Right lobe of liver (tissue), 4 donors: Measurements from ENCODE around the gene FHL1.

ENCODE experiments used
- POLR2A ChIP-seq: fragments of 450-650 bp; IDR thresholded peaks from one replicate; pipeline ENCODE4 v1.6.1; 2017; ENCODE audit warnings: antibody characterized with exemption, mild to moderate bottlenecking
- TF ChIP-seq, protein P1 (sequence below), 4 donors: fragments of 200-600 bp in 3 of 4; fragments of 450-650 bp in 1 of 4; IDR thresholded peaks; one replicate each; pipeline versions ENCODE4 v1.5.1 to v1.8.0; 2016 to 2022; ENCODE audit warnings: antibody characterized with exemption in 4 of 4, mild to moderate bottlenecking in 2 of 4
- donor health status: DM: no; HTN: no; CAD: no.
- donor health status: DM: no; HTN: no; CAD: no.
- donor health status: DM: no; HTN: yes; CAD: no.

- no peak for TF ChIP-seq POLR2A
- TF ChIP-seq, protein P1, sequence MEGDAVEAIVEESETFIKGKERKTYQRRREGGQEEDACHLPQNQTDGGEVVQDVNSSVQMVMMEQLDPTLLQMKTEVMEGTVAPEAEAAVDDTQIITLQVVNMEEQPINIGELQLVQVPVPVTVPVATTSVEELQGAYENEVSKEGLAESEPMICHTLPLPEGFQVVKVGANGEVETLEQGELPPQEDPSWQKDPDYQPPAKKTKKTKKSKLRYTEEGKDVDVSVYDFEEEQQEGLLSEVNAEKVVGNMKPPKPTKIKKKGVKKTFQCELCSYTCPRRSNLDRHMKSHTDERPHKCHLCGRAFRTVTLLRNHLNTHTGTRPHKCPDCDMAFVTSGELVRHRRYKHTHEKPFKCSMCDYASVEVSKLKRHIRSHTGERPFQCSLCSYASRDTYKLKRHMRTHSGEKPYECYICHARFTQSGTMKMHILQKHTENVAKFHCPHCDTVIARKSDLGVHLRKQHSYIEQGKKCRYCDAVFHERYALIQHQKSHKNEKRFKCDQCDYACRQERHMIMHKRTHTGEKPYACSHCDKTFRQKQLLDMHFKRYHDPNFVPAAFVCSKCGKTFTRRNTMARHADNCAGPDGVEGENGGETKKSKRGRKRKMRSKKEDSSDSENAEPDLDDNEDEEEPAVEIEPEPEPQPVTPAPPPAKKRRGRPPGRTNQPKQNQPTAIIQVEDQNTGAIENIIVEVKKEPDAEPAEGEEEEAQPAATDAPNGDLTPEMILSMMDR (IDR thresholded peaks at IDR 0.05): no peak
Measured at GRCh38 chrX:136146614-136147314, 569 bp upstream of the FHL1 start.
